Testis (tissue), 3 donors: ENCODE data around the gene IFT25. TPM values are rescaled to one million over a fixed set of nuclear protein-coding genes. Genes with fewer than 3 reads are reported as not detected.

Experiments used
- DNase-seq: peaks from one replicate; pipeline ENCODE4 v3.0.0-alpha.2; 2019
- H3K27ac ChIP-seq, 2 donors: fragments of 200-600 bp; sonication (generic); one replicate each; pipeline ENCODE4 v1.5.1; 2019
- H3K27me3 ChIP-seq: fragments of 200-600 bp; sonication (generic); one replicate; pipeline ENCODE4 v1.5.1; 2019
- H3K36me3 ChIP-seq: fragments of 200-600 bp; sonication (generic); one replicate; pipeline ENCODE4 v1.5.1; 2017; ENCODE audit warnings: low read depth; ENCODE audit errors: missing control alignments
- H3K4me1 ChIP-seq: fragments of 200-600 bp; sonication (generic); one replicate; pipeline ENCODE4 v1.5.1; 2019
- H3K4me3 ChIP-seq, 2 donors: fragments of 200-600 bp; sonication (generic); one replicate each; pipeline ENCODE4 v1.5.1; 2017 to 2019
- H3K9me3 ChIP-seq: fragments of 200-600 bp; sonication (generic); one replicate; pipeline ENCODE4 v1.5.1; 2017
- POLR2A ChIP-seq: fragments of 450-650 bp; IDR thresholded peaks from one replicate; pipeline ENCODE4 v1.6.1; 2017; ENCODE audit warnings: antibody characterized with exemption, mild to moderate bottlenecking, moderate library complexity
- WGBS, 2 donors: methylation state at CpG; one replicate each; pipeline ENCODE4 v1.1.5; 2018; 5-methylcytosine and 5-hydroxymethylcytosine counted together
- intact Hi-C: fragments of 100-400 bp; cut with DNase I; formaldehyde crosslinking; loops from one replicate; pipeline ENCODE4 v1.15.1; 2023; ENCODE audit warnings: low total_unique reads
- polyA plus RNA-seq: library from polyadenylated mRNA; stranded (reverse); fragments of 350-450 nt; fragmentation: Illumina TruSeq; extraction: RNeasy Lipid Tissue Mini Kit (QIAGEN cat#74804); gene quantifications from one replicate; pipeline ENCODE4 v1.2.3, GENCODE V29; 2014; ENCODE audit warnings: low read depth, low replicate concordance; ENCODE audit not compliant: insufficient read depth
- total RNA-seq, 2 donors: library from RNA; depleted of rRNA; stranded (reverse); fragments of >200 nt; gene quantifications; one replicate each; pipeline ENCODE4 v1.2.3, GENCODE V29; 2016
- TF ChIP-seq, protein P1 (sequence below), 3 experiments: fragments of 450-650 bp in 2 of 3; fragments of 200-600 bp in 1 of 3; sonication (generic) in 1 of 3; IDR thresholded peaks; one replicate each; pipeline ENCODE4 v1.5.1; 2016 to 2019; ENCODE audit warnings: antibody characterized with exemption in 3 of 3, mild to moderate bottlenecking in 2 of 3, moderate library complexity in 1 of 3

IFT25 gene
- total and polyA plus RNA-seq, 3 donors from 2014 or later = 28.1 to 43.7 (median 34.1) TPM

GRCh38 chr1:53951697-53952096 is 6.2 kb upstream of the IFT25 start:
- Histone ChIP-seq H3K27me3 (no peaks in the 10 kb centered on the region), H3K27ac (no peak overlapping the region), H3K36me3 (no peaks in the 10 kb centered on the region), H3K4me1 (peaks cover 14% of the 10 kb centered on the region), H3K9me3 (no peaks in the 10 kb centered on the region), H3K4me3 (no peak overlapping the region)
- TF ChIP-seq POLR2A = no peak
- TF ChIP-seq, protein P1, sequence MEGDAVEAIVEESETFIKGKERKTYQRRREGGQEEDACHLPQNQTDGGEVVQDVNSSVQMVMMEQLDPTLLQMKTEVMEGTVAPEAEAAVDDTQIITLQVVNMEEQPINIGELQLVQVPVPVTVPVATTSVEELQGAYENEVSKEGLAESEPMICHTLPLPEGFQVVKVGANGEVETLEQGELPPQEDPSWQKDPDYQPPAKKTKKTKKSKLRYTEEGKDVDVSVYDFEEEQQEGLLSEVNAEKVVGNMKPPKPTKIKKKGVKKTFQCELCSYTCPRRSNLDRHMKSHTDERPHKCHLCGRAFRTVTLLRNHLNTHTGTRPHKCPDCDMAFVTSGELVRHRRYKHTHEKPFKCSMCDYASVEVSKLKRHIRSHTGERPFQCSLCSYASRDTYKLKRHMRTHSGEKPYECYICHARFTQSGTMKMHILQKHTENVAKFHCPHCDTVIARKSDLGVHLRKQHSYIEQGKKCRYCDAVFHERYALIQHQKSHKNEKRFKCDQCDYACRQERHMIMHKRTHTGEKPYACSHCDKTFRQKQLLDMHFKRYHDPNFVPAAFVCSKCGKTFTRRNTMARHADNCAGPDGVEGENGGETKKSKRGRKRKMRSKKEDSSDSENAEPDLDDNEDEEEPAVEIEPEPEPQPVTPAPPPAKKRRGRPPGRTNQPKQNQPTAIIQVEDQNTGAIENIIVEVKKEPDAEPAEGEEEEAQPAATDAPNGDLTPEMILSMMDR (IDR thresholded peaks at IDR 0.05) = no peak
- intact Hi-C loops = no loop called here
- DNase-seq = no peak
- 76 to 78% methylated on average over 5 of the region's 5 CpGs for WGBS, 2 donors

GRCh38 chr1:53949023-53949990 is 3.8 kb upstream of the IFT25 start:
- Histone ChIP-seq H3K27me3 (no peaks in the 10 kb centered on the region), H3K27ac (peak overlapping the region in 1 of 2 donors; percentile 7), H3K4me1 (peaks cover 20% of the 10 kb centered on the region), H3K9me3 (no peaks in the 10 kb centered on the region), H3K36me3 (no peaks in the 10 kb centered on the region), H3K4me3 (no peak overlapping the region)
- no peak for DNase-seq
- no peak for TF ChIP-seq POLR2A
- TF ChIP-seq, protein P1 (IDR thresholded peaks at IDR 0.05) = peak in 1 of 3 experiments; percentile 35
- intact Hi-C loops = no loop called here
- WGBS, 2 donors = 75 to 79% methylated on average over 4 of the region's 4 CpGs

DNA sequence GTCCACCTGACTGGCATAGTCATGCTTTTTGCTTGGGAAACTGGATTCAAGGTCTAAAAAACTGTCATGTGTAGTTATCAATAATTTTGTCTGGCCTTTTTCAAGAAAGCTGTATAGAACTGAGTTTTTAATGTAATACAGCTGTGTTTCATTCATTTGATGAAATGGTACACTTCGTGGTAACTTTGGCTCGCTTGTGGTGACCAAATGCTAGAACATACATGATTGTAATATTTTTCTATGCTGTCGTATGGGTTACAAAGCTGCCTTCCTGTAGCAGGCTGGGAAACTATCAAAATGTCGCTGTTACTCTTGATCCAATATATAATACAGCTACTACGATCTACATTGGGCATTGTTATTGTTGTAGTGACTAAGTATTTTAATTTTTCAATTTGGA is 2.8 kb upstream of the IFT25 start:
- intact Hi-C loops = no loop called here
- Histone ChIP-seq H3K36me3 (no peaks in the 10 kb centered on the region), H3K27ac (no peak overlapping the region), H3K4me3 (no peak overlapping the region), H3K4me1 (peaks cover 24% of the 10 kb centered on the region), H3K27me3 (no peaks in the 10 kb centered on the region), H3K9me3 (no peaks in the 10 kb centered on the region)
- no peak for DNase-seq
- TF ChIP-seq POLR2A = no peak
- TF ChIP-seq, protein P1 (IDR thresholded peaks at IDR 0.05) = no peak
- WGBS, 2 donors = 84 to 88% methylated on average over 5 of the region's 5 CpGs

- intact Hi-C loops = no loop called here
- H3K4me1 ChIP-seq = peaks cover 24% of the 10 kb centered on the region
- 33 to 36% methylated on average over 6 of the region's 6 CpGs for WGBS, 2 donors
- H3K36me3 ChIP-seq = no peaks in the 10 kb centered on the region
- no peaks in the 10 kb centered on the region for H3K27me3 ChIP-seq
- peak overlapping the region; percentile 93 to 95 for H3K27ac ChIP-seq
- peak overlapping the region; percentile 93 to 97 for H3K4me3 ChIP-seq
- peak; percentile 31 for DNase-seq
- TF ChIP-seq, protein P1 (IDR thresholded peaks at IDR 0.05) = no peak
- TF ChIP-seq POLR2A = no peak
- H3K9me3 ChIP-seq = no peaks in the 10 kb centered on the region
Observed at GRCh38 chr1:53947172-53947907, 1.8 kb upstream of the IFT25 start.
